Smooth muscle cell (in vitro differentiated cells): ENCODE data around the gene RPUSD1. TPM values are rescaled to one million over a fixed set of nuclear protein-coding genes. Genes with fewer than 3 reads are reported as not detected.

Experiments used
- DNase-seq: peaks from one replicate; lab custom pipeline; 2025; ENCODE audit not compliant: unreplicated experiment; lab: John Stamatoyannopoulos, UW
- H2AFZ ChIP-seq: fragments of 200-600 bp; sonication (generic); 2 replicates; pipeline ENCODE4 v1.6.0; 2016; ENCODE audit warnings: antibody characterized with exemption, low read depth, mild to moderate bottlenecking
- H3F3A ChIP-seq: fragments of 200-600 bp; sonication (generic); 2 replicates; pipeline ENCODE4 v1.6.0; 2017; ENCODE audit warnings: antibody characterized with exemption, low read depth
- H3K27ac ChIP-seq: fragments of 200-600 bp; sonication (generic); 2 replicates; pipeline ENCODE4 v1.5.1; 2016; ENCODE audit warnings: low read depth, mild to moderate bottlenecking
- H3K27me3 ChIP-seq: fragments of 200-600 bp; sonication (generic); 2 replicates; pipeline ENCODE4 v1.6.1; 2016; ENCODE audit warnings: low read depth, mild to moderate bottlenecking
- H3K36me3 ChIP-seq: fragments of 200-600 bp; sonication (generic); 2 replicates; pipeline ENCODE4 v1.5.1; 2016; ENCODE audit warnings: low read depth
- H3K4me1 ChIP-seq: fragments of 200-600 bp; sonication (generic); 2 replicates; pipeline ENCODE4 v1.5.1; 2016; ENCODE audit warnings: low read depth
- H3K4me2 ChIP-seq: fragments of 200-600 bp; sonication (generic); 2 replicates; pipeline ENCODE4 v1.6.0; 2016; ENCODE audit warnings: mild to moderate bottlenecking
- H3K4me3 ChIP-seq: fragments of 200-600 bp; sonication (generic); 2 replicates; pipeline ENCODE4 v1.5.1; 2016; ENCODE audit warnings: mild to moderate bottlenecking
- H3K79me2 ChIP-seq: fragments of 200-600 bp; sonication (generic); 2 replicates; pipeline ENCODE4 v1.6.0; 2016; ENCODE audit warnings: low read depth, mild to moderate bottlenecking
- H3K9ac ChIP-seq: fragments of 200-600 bp; sonication (generic); 2 replicates; pipeline ENCODE4 v1.6.0; 2016; ENCODE audit warnings: low read depth
- H3K9me3 ChIP-seq: fragments of 200-600 bp; sonication (generic); replicated peaks from 2 replicates; pipeline ENCODE4 v1.5.1; 2016; ENCODE audit warnings: low read depth
- H4K20me1 ChIP-seq: fragments of 200-600 bp; sonication (generic); 2 replicates; pipeline ENCODE4 v1.6.0; 2016; ENCODE audit warnings: low read depth
- WGBS: methylation state at CpG from one replicate; pipeline ENCODE4 v1.1.7; 2016; ENCODE audit warnings: low lambda C conversion rate; 5-methylcytosine and 5-hydroxymethylcytosine counted together
- polyA plus RNA-seq: library from polyadenylated mRNA; unstranded; fragments of >200 nt; fragmentation: Nextera tagmentation; extraction: Ambion mirVana; gene quantifications from 2 replicates; pipeline ENCODE4 v1.2.1, GENCODE V29; 2016
- total RNA-seq: library from RNA; depleted of rRNA; stranded (reverse); fragments of >200 nt; gene quantifications from 2 replicates; pipeline ENCODE4 v1.2.3, GENCODE V29; 2014
- TF ChIP-seq, protein P1 (sequence below): fragments of 200-600 bp; sonication (generic); IDR thresholded peaks from 2 replicates; pipeline ENCODE4 v1.5.1; 2017; ENCODE audit warnings: borderline replicate concordance, mild to moderate bottlenecking, antibody characterized with exemption; ENCODE audit not compliant: insufficient read depth, poor library complexity, severe bottlenecking

The RPUSD1 gene
- total and polyA plus RNA-seq, 2 experiments from 2014 or later: 7.8 to 20.8 TPM

DNA sequence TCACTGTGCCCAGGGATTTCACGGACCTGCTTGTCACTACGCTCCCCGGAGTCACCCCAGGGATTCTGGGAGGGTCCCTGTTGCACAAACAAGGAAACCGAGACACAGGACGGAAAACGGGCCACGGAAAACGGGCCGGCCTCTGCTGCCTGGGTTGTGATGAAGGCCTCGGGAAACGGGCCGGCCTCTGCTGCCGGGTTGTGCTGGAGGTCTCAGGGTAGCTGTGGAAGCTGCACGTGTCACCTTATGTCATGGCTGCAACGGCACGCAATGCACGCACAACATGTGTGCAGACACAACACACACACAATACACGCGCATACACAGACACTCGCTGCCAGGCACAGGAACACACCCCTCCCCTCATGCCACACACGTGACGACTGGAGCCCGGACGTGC lies 39.3 kb upstream of the RPUSD1 start:
- WGBS: 97% methylated on average over 23 of the region's 24 CpGs
- Histone ChIP-seq H3K4me1 (no peaks in the 10 kb centered on the region), H3K9ac (no peak overlapping the region), H3K4me2 (no peak overlapping the region), H4K20me1 (no peaks in the 10 kb centered on the region), H3K79me2 (no peaks in the 10 kb centered on the region), H2AFZ (no peak overlapping the region), H3K27ac (no peak overlapping the region), H3F3A (no peaks in the 10 kb centered on the region), H3K4me3 (no peak overlapping the region), H3K36me3 (no peaks in the 10 kb centered on the region), H3K27me3 (no peaks in the 10 kb centered on the region), H3K9me3 (no peaks in the 10 kb centered on the region)
- DNase-seq: no peak
- TF ChIP-seq, protein P1, sequence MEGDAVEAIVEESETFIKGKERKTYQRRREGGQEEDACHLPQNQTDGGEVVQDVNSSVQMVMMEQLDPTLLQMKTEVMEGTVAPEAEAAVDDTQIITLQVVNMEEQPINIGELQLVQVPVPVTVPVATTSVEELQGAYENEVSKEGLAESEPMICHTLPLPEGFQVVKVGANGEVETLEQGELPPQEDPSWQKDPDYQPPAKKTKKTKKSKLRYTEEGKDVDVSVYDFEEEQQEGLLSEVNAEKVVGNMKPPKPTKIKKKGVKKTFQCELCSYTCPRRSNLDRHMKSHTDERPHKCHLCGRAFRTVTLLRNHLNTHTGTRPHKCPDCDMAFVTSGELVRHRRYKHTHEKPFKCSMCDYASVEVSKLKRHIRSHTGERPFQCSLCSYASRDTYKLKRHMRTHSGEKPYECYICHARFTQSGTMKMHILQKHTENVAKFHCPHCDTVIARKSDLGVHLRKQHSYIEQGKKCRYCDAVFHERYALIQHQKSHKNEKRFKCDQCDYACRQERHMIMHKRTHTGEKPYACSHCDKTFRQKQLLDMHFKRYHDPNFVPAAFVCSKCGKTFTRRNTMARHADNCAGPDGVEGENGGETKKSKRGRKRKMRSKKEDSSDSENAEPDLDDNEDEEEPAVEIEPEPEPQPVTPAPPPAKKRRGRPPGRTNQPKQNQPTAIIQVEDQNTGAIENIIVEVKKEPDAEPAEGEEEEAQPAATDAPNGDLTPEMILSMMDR: no peak

DNA sequence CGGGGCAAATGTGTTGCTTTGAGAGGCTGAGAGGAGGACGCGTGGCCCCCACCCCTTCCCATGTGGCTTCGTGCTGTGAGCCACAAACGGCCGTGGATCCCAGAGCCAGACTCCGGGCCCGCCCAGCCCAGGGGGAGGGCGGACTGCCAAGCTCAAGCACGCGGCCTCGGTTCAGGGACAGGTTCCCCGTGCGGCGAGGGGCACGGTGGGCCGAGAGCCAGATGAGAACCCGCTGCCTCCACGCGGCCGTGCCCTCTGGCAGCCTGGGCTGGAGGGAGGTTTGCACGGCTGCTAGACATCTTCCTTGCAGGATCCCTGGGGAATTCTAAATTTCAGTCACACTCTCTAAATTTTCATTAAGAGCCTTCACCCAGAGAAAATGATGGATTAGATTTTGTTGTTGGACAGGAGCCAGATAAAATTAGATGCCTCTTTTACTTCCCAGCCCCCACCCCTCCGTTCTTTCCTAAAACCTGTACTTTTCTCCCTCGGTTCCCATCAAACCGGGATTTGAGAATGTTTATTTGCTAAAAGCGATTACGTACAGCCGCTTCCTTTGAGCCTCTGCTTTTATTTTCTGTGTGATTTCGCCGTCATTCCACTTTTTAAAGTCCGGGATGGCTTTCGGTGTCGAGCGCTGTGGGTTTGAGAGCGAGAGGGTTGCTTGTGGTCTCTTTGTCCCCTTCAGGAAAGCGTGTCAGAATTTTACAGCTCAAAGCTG lies 37.3 kb upstream of the RPUSD1 start:
- 88% methylated on average over 36 of the region's 36 CpGs for WGBS
- no peak overlapping the region for H2AFZ ChIP-seq
- H3K4me3 ChIP-seq: no peak overlapping the region

DNA sequence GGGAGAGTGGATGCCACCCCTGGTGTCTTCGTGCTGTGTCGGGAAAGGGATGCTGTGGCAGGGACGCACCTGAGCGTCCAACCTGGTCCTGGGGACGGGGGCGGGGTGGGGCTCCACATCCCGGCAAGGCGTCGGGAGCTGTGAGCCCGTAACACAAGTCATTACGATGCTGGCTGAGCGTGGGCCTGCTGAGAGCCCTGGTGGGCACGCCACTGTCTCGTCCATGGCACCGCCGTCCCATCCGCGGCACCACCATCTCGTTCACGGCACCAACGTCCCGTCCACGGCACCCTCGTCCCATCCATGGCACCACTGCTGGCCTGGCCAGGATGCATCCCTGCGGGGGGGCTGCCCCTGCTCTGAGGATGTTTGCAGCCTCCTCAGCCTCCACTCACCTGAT lies 36.4 kb upstream of the RPUSD1 start:
- H3K36me3 ChIP-seq: no peaks in the 10 kb centered on the region
- H4K20me1 ChIP-seq: no peaks in the 10 kb centered on the region
- H3K9ac ChIP-seq: no peak overlapping the region
- no peaks in the 10 kb centered on the region for H3K9me3 ChIP-seq
- no peak overlapping the region for H3K4me2 ChIP-seq
- no peak overlapping the region for H3K4me3 ChIP-seq
- TF ChIP-seq, protein P1: no peak
- H3K79me2 ChIP-seq: no peaks in the 10 kb centered on the region
- H3K27ac ChIP-seq: no peak overlapping the region
- no peaks in the 10 kb centered on the region for H3F3A ChIP-seq
- WGBS: 88% methylated on average over 21 of the region's 25 CpGs
- DNase-seq: no peak
- no peaks in the 10 kb centered on the region for H3K27me3 ChIP-seq
- H2AFZ ChIP-seq: no peak overlapping the region
- H3K4me1 ChIP-seq: no peaks in the 10 kb centered on the region

More for the DNA sequence above, 37.3 kb upstream of the RPUSD1 start:
- Histone ChIP-seq H3K9ac (no peak overlapping the region), H3K4me2 (no peak overlapping the region), H3K27ac (no peak overlapping the region), H3K4me1 (no peaks in the 10 kb centered on the region), H3K9me3 (no peaks in the 10 kb centered on the region), H3K79me2 (no peaks in the 10 kb centered on the region), H3K27me3 (no peaks in the 10 kb centered on the region), H3F3A (no peaks in the 10 kb centered on the region), H4K20me1 (no peaks in the 10 kb centered on the region), H3K36me3 (no peaks in the 10 kb centered on the region)
- DNase-seq: no peak
- TF ChIP-seq, protein P1: no peak

GRCh38 chr16:824194-824593 lies 36.0 kb upstream of the RPUSD1 start:
- Histone ChIP-seq H3K9ac (no peak overlapping the region), H3K27me3 (no peaks in the 10 kb centered on the region), H3K4me1 (no peaks in the 10 kb centered on the region), H4K20me1 (no peaks in the 10 kb centered on the region), H3K4me3 (no peak overlapping the region), H3K4me2 (no peak overlapping the region), H3K36me3 (no peaks in the 10 kb centered on the region), H3F3A (no peaks in the 10 kb centered on the region), H3K9me3 (no peaks in the 10 kb centered on the region), H2AFZ (no peak overlapping the region), H3K79me2 (no peaks in the 10 kb centered on the region), H3K27ac (no peak overlapping the region)
- DNase-seq: no peak
- 94% methylated on average over 19 of the region's 22 CpGs for WGBS
- TF ChIP-seq, protein P1: no peak
